ENCODE measurements around the gene NSD2. TPM values are rescaled to one million over a fixed set of nuclear protein-coding genes. Genes with fewer than 3 reads are reported as not detected.
"Not testable (repeated sequence)": the region's sequence is repeated elsewhere in the genome, so short reads cannot be mapped to it uniquely, and the experiment has no call there.

The NSD2 gene
- total RNA-seq, 1 experiment from 2014 or later, result 128 TPM

GRCh38 chr4:1907848-1908525 lies 36.8 kb downstream of the NSD2 start:
- ChIA-PET CTCF (interaction anchor here (1.3 kb wide), 1 partner anchor 8 kb away, joined by 3 read pairs; no protein-coding TSS in a partner anchor), POLR2A (no interaction called here)
- no peak for TF ChIP-seq ZNF263 (CRISPR knock-in tag; IDR thresholded peaks at IDR 0.05; ENCODE audit: low read depth)
- no peak for TF ChIP-seq FOXK1 (CRISPR knock-in tag; IDR thresholded peaks at IDR 0.05)
- no peak for TF ChIP-seq RORB (CRISPR knock-in tag; IDR thresholded peaks at IDR 0.05)
- TF ChIP-seq NFE2L1 (CRISPR knock-in tag; IDR thresholded peaks at IDR 0.05), result no peak
- TF ChIP-seq TEAD4 (CRISPR knock-in tag; IDR thresholded peaks at IDR 0.05), result no peak
- TF ChIP-seq TCF7 (CRISPR knock-in tag; IDR thresholded peaks at IDR 0.05; ENCODE audit: low read depth), result no peak
- no peak for TF ChIP-seq FOXP4 (CRISPR knock-in tag; IDR thresholded peaks at IDR 0.05)
- TF ChIP-seq IRF1 (CRISPR knock-in tag; IDR thresholded peaks at IDR 0.05), result no peak
- TF ChIP-seq GABPB1 (CRISPR knock-in tag; IDR thresholded peaks at IDR 0.05), result no peak
- no peak for TF ChIP-seq SMAD4 (CRISPR knock-in tag; IDR thresholded peaks at IDR 0.05)
- TF ChIP-seq, protein P1, sequence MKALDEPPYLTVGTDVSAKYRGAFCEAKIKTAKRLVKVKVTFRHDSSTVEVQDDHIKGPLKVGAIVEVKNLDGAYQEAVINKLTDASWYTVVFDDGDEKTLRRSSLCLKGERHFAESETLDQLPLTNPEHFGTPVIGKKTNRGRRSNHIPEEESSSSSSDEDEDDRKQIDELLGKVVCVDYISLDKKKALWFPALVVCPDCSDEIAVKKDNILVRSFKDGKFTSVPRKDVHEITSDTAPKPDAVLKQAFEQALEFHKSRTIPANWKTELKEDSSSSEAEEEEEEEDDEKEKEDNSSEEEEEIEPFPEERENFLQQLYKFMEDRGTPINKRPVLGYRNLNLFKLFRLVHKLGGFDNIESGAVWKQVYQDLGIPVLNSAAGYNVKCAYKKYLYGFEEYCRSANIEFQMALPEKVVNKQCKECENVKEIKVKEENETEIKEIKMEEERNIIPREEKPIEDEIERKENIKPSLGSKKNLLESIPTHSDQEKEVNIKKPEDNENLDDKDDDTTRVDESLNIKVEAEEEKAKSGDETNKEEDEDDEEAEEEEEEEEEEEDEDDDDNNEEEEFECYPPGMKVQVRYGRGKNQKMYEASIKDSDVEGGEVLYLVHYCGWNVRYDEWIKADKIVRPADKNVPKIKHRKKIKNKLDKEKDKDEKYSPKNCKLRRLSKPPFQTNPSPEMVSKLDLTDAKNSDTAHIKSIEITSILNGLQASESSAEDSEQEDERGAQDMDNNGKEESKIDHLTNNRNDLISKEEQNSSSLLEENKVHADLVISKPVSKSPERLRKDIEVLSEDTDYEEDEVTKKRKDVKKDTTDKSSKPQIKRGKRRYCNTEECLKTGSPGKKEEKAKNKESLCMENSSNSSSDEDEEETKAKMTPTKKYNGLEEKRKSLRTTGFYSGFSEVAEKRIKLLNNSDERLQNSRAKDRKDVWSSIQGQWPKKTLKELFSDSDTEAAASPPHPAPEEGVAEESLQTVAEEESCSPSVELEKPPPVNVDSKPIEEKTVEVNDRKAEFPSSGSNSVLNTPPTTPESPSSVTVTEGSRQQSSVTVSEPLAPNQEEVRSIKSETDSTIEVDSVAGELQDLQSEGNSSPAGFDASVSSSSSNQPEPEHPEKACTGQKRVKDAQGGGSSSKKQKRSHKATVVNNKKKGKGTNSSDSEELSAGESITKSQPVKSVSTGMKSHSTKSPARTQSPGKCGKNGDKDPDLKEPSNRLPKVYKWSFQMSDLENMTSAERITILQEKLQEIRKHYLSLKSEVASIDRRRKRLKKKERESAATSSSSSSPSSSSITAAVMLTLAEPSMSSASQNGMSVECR (CRISPR knock-in tag; IDR thresholded peaks at IDR 0.05; ENCODE audit: borderline replicate concordance), result no peak
- no peak for TF ChIP-seq JAZF1 (CRISPR knock-in tag; IDR thresholded peaks at IDR 0.05)
- Mint-ChIP-seq H3K27me3 (ENCODE audit: low read depth) (no peaks in the 10 kb centered on the region), H3K4me1 (peaks cover 7% of the 10 kb centered on the region), H3K27ac (no peak overlapping the region), H3K9me3 (no peaks in the 10 kb centered on the region), H3K36me3 (peaks cover 31% of the 10 kb centered on the region), H3K4me3 (no peak overlapping the region)
- ATAC-seq (no peak), DNase-seq (ENCODE audit: low spot score) (no peak)

DNA sequence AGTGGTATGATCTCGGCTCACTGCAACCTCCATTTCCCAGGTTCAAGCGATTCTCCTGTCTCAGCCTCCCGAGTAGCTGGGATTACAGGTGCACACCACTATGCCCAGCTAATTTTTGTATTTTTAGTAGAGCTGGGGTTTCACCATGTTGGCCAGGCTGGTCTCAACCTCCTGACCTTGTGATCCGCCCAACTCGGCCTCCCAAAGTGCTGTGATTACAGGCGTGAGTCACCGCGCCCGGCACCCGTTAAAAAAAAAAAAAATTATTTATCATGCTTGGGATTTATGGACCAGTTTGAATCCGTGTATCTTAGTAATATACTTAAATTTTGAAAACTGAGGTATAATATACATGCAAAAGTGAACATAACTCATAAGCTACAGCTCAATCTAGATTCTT lies 38.5 kb downstream of the NSD2 start:
- ATAC-seq; H3K27me3 Mint-ChIP-seq (ENCODE audit: low read depth); H3K9me3 Mint-ChIP-seq; H3K4me3 Mint-ChIP-seq; H3K4me1 Mint-ChIP-seq; H3K27ac Mint-ChIP-seq; DNase-seq (ENCODE audit: low spot score); POLR2A ChIA-PET: not testable (repeated sequence)
- peaks cover 23% of the 10 kb centered on the region for H3K36me3 Mint-ChIP-seq
- CTCF ChIA-PET, result interaction anchor here (0.7 to 1.9 kb wide), 4 partner anchors 10 to 162 kb away, joined by 4 to 23 read pairs (median 8); no protein-coding TSS in a partner anchor

- Mint-ChIP-seq H3K4me1 (peaks cover 7% of the 10 kb centered on the region), H3K27ac (peak overlapping the region; percentile 94), H3K36me3 (peaks cover 21% of the 10 kb centered on the region), H3K9me3 (no peaks in the 10 kb centered on the region), H3K27me3 (ENCODE audit: low read depth) (no peaks in the 10 kb centered on the region), H3K4me3 (no peak overlapping the region)
- peak; percentile 36; the same call in 1 of the 2 replicates for TF ChIP-seq CTCF (IDR thresholded peaks at IDR 0.05)
- no peak for TF ChIP-seq NR2C2 (CRISPR knock-in tag; IDR thresholded peaks at IDR 0.05)
- TF ChIP-seq ZNF121 (CRISPR knock-in tag; IDR thresholded peaks at IDR 0.05), result no peak
- ATAC-seq (peak; percentile 99), DNase-seq (ENCODE audit: low spot score) (peak; percentile 69)
- ChIA-PET POLR2A (interaction anchor here (0.5 kb wide), 1 partner anchor 12 kb away, joined by 5 read pairs; no protein-coding TSS in a partner anchor), CTCF (interaction anchor here (0.5 to 1.9 kb wide), 44 partner anchors 8 to 552 kb away, joined by 3 to 23 read pairs (median 4); partner anchors contain the start of genes HAUS3, LETM1, NSD2 and POLN)
These were observed 39.5 kb downstream of the NSD2 start for GRCh38 chr4:1910643-1911042.

- ATAC-seq; H3K9me3 Mint-ChIP-seq; H3K27ac Mint-ChIP-seq; H3K27me3 Mint-ChIP-seq (ENCODE audit: low read depth); DNase-seq (ENCODE audit: low spot score); H3K4me1 Mint-ChIP-seq; H3K4me3 Mint-ChIP-seq: not testable (repeated sequence)
- POLR2A ChIA-PET, result interaction anchor here (0.5 kb wide), 1 partner anchor 13 kb away, joined by 5 read pairs; no protein-coding TSS in a partner anchor
- H3K36me3 Mint-ChIP-seq, result peaks cover 21% of the 10 kb centered on the region
- CTCF ChIA-PET, result interaction anchor here (0.5 to 1.9 kb wide), 42 partner anchors 8 to 552 kb away, joined by 3 to 23 read pairs (median 4); partner anchors contain the start of genes HAUS3, LETM1, NSD2 and POLN
These were observed 40.1 kb downstream of the NSD2 start for GRCh38 chr4:1911316-1911715.

Measured in WTC11 (cell line).